Bladder microvascular endothelial cell (primary cell): Measurements from ENCODE around the gene MED13L. TPM values are rescaled to one million over a fixed set of nuclear protein-coding genes. Genes with fewer than 3 reads are reported as not detected.

Experiments
- total RNA-seq: library from RNA; depleted of rRNA; stranded (reverse); fragments of >200 nt; gene quantifications from 2 replicates; pipeline ENCODE4 v1.2.3, GENCODE V29; 2014

The MED13L gene
- 25.3 and 115 TPM in 2 replicates for total RNA-seq

GRCh38 chr12:116277467-116278278, at the start of gene MED13L:
Gene MED13L (minus strand): TSS chr12:116277693. CDS start chr12:116277131, 562 bp downstream.

